SIG-M5 treated with dmso at 0.1 percent for 504 hours (cell line): ENCODE measurements around the gene RNF145.

ENCODE experiments used
- DNase-seq: peaks from one replicate; lab custom pipeline; 2025; ENCODE audit not compliant: unreplicated experiment; lab: John Stamatoyannopoulos, UW

Gene RNF145

DNA sequence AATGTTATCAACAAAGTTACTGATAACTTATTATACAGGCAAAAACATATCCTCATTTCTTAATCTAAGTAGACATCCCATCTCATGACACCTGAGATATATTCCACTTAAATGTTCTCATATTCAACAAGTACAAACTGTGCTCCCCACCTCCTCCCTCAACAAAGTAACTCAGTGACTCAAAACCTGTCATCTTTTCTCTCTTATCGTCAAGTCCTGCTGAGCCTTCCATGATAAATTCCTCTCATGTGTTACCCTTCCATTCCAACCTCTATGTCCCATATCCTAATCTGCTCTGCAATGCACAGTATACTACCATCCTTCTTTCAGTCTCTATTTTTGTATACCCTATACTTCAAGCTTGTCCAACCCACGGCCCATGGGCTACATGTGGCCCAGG is 13.6 kb downstream of the RNF145 start:
- no peak for DNase-seq

DNA sequence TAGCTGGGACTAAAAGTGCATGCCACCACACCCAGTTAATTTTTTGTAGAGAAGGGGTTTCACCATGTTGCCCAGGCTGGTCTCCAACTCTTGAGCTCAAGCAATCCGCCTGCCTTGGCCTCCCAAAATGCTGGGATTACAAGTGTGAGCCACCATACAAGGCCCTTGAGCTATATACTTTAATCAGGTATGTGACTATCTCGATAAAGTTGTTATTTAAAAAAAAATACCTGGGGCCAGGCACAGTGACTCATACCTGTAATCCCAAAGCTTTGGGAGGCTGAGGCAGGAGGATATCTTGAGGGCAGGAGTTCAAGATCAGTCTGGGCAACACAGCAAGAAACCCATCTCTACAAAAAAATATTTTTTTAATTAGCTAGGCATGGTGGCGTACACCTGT is 19.2 kb downstream of the RNF145 start:
- DNase-seq, result no peak

DNA sequence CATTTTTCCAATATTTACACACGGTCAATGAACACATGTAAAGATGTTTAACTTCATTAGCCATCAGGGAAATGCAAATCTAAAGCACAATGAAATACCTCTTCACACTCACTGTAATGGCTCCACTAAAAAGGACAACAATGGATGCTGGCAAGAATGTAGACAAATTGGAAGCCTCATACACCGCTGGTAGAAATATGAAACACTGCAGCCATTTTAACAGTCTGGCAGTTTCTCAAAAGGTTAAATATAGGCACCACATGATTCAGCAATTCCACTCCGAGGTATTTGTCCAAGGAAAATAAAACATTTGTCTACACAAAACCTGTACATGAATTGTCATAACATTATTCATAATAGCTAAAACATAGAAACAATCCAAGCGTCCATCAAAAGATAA is 20.0 kb downstream of the RNF145 start:
- DNase-seq, result no peak

DNA sequence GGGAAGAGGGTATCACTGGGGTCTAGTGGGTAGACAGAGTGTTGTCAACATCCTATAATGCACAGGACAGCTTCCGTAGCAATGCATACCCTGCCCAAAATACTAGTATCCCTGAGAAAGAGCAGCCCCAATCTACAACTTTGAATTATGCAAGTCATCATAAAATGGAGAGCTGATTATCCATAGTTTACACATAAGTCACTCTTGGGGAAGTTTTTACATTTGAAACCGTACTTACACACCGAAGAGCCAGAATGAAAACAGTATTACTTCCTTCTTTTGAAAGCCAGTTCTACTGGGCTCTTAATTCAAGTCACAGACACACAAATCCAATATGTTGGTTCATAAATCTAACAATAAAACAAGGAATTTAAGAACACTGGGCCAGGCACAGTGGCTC is 21.6 kb downstream of the RNF145 start:
- peak; percentile 37 for DNase-seq

DNA sequence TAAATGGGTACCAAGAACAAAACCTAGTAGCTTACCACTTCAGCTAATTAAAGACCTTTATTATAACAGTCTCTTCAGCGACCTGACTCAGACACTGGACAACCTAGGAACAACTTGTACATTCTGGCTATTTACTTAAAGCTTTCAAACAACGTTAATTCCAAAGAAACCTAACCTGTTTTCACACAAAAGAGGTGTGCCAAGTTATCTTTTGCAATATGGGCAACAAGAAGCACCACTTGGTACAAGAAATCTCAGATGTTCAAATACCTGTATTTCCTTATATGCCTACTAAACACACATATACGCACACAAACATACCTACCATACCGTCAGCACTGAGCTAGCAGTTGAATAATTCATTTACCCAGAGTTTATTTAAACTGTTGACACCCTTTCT is 23.0 kb downstream of the RNF145 start:
- DNase-seq, result no peak

DNA sequence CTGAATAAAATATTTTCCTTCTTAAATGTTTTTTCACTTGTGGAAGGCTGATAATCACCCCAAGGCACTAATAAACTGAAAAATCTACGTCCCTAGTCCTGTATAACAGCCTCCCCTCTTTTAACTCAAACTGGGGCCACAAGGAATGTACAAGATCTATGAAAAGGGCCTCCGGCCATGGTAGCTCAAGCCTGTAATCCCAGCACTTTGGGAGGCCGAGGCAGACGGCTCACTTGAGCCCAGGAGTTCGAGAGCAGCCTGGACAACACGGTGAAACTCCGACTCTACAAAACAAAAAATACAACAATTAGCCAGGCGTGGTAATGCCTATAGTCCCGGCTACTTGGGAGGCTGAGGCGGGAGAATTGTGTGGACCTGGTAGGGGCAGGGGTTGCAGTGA is 23.6 kb downstream of the RNF145 start:
- no peak for DNase-seq

DNA sequence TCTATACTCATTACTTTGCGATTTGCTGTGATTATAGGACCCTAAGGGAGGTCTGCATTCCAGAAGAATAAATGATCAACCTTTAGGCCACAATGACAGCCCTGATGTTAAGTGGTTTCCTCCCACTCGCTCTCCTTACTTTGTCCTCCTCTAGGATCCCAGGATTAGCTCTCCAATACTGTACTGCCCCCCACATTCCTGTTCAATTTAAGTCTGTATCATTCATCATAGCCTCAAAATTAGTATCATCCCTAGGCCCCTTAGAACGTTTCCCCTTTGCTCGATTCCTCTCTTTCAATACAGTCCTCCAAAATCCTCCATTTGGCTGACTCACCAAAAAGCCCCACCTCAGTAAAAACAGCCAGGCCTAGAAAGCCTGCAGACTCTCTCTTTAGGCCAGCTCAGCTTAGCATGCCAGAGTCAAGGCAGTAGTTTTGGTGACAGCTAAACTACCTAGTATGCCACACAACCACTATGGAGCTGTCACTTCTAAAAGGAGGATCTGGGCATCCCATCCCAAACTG is 24.4 kb downstream of the RNF145 start:
- no peak for DNase-seq

DNA sequence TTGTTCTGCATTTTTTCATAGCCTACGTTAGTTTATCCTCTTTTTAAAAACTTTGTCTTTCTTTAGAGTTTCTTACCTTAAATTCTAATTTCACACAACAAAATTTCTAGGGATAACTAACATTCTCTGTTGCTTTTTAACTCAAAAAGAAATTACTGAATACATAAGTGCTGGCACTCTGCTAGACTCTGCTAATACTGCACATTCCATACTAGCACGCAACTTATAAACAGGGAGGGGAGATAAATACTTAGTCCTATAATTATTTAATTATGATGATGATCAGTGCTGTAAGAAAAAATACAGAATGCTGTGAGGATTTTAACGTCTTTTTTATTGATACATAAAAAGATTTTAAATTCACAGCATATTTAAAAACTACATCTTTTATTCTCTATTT is 25.1 kb downstream of the RNF145 start:
- DNase-seq, result no peak

DNA sequence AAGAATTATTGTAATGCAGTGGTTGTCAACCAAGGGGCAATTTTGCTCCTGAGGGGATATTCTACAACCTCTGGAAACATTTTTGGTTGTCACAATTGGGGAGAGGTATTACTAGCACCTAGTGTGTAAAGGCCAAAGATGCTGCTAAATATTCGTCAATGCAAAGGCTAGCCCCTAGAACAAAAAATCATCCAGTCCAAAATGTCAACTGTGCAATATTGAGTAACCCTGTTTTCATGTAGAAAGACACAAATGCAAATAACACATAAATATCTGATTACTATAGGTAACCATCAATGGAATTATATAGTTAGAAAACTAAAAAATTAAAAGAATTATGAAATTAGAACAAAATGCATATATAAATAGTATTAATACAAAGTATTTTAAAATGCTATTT is 26.1 kb downstream of the RNF145 start:
- no peak for DNase-seq

DNA sequence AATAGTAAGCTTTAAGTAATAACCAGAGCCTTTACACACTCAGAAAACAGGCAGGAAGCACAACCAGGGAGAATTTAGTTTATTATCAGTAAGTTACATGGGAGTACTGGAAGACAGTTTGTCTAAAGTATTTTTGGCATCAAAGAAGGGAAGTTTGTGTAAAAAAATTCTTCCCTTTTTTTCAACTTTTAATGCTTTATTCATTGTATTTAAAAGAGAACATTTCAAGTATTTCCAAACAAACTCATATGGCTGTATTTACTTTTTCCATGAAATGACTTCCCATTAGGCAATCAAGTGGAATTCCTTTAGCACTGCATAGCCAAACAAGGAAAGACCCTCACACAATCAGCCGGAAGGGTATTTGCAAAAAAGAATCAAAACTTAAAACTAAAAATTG is 26.7 kb downstream of the RNF145 start:
- DNase-seq, result no peak

DNA sequence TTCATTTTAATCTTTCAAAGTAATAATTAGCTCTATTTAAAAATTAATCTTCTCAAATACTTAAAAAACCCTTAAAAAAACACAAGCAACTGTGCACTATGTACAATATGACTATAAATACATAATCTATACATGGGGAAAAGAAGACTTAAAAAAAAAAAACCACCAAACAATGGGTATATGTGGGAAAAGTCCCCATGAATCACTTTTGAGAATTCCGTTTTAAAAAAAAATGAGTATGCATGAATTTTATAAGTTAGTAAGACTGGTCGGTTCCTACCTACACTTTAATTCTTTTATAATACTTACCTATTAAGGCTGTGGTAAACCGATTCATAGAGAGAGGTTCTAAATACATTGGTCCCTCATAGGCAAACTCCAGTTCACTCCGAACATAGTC is 27.7 kb downstream of the RNF145 start:
- no peak for DNase-seq

DNA sequence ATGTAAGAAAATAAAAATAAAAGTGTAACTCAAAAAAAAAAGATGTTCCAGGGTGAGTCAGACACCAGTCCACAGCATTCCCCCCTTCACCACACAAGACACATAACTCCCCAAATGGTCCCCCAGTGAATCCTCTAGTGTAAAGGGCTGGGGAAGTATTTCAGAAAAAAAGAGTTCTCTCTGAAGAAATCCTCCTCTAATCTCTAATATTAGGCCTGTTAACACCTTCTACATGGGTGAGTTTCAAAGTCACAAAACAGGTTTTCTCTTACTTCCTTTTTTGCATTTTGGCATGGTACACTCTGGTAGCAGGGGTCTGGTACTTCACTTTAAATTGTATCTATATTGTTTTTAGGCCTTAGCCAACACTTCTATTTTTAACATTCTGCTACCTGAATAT is 28.2 kb downstream of the RNF145 start:
- no peak for DNase-seq

DNA sequence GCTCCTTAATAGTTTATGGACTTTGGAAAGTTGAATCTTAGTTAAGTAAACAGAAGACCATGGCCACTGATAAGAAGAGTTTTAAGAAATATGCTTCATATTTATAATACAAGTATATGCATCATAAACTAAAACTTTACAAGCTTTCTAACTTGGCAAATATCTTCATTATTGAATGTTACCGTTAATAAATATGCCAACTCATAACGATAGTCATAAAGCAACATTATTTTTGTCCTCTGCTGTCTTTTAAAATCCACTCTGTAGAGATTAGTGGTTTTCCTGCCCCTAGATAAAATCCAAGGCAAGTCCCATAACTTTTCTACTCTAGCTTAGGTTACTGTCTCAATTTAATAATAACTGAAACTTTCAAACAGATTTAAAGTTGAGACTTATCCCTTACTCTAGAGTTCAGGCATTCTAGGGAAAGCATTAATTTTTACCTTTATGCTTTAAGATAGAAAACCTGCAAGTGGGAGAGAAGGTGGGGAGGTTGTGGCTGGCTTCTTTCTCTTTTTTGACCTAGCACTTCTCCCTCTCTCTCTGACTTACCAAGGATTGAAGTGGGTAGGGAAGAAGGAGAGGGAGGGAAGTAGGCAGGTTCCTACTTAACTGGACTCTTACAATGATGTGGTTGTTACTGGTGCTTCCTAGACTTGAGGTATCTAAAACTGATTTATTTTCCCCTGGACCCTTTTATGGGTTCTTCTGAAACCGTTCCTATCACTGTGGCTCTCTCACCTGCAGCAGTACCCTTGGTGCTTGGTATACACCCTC is 29.6 kb downstream of the RNF145 start:
- DNase-seq, result no peak

DNA sequence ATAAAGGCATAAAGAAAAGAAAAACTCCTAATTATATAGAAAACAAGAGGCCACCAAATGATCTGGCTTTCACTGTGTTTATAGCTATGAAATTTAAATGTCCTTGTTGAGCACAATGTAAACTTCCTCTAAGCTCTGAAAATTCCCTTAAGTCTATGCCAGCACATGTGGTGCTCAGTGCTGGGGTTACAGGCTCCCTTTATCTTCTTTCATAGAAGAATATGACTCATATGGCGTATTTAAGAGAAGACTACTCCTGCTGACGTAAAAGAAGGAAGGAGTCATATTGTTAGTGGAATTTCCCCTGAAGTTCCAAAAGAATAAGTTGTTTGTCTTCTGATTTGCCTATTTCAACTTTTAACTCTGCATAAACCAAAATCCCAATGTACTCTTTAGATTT is 30.4 kb downstream of the RNF145 start:
- peak; percentile 19 for DNase-seq

DNA sequence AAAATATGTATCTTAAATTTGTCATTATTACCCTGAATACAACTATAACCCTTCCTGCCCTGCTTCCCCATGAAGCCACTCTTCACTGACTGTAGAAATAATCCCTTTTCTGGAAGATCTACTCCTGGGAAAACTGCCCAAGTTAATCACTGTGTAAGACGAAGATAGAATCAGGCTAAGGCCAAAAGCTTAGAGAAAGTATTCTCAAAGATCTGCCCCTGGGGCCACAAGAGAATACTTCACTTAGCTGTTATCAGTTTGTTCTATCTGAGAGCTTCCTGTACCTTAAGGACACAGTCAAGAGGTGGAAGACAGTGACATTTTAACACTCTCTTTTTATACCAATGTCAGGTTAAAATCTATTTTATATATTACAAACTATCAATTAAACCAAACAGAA is 33.8 kb downstream of the RNF145 start:
- DNase-seq, result no peak

DNA sequence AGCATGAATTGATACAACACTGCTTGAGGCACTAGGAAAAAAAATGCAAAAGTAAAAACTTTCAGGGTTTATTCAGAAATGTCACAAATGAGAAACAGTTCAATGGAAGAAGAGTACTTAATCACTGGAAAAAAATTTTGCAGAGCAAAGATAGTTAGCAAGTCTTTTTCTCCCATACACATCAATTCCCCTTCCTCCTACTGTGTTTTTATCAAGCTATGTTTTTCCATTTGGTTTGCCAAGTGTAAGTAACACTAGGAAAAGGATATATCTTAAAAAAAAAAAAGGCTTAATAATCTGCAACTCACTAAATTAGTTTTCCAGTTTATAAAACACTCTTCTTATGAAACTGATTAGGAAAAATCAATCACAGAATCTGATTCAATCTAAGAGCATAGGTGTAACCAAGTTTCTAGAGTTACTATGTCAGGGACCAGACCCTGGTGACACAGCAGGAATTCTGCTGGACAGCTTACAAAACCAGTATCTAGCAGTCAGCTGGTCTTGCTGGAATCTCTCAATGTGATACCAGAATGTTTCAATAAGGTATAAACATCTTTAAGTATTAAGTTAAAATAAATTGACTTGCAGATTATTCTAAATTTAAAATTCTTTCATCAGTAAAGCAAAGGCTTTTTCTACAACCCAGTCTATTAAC is 34.7 kb downstream of the RNF145 start:
- no peak for DNase-seq

DNA sequence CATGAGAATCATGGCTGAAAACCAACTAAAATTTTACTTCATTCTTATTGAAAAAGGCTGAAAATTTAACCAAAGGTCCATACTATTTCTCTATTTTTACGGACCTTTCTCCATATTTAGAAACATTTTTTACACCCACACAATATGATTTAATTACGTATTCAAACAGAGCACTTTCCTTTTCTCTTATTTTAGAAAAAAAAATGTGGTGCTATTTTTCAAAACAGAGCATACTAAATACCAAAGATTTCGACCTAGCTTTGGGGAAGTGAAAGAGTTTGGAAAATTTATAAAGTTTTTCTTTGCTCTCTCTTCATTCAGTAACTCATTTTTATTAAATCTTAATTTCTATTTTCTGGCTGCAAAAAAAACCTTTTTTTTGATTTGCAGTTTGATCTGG is 38.1 kb downstream of the RNF145 start:
- no peak for DNase-seq

DNA sequence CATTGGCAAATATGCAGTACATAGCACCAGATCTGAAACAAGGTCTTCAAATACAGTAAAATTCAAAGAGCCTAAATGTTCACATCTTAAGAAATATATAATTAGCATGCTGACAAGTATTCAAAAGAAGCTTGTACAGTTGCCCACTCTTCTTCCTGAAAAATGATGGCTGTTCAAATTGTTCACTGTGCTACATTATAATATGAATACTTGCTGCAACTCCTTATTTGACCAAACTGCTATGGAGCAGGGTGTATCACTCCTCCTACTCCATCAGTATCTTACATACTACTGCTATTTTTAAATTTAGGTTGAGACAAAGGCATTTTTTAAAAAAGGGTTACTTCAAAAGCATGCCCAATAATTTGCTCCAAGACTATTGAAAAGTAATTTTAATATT is 39.3 kb downstream of the RNF145 start:
- no peak for DNase-seq

DNA sequence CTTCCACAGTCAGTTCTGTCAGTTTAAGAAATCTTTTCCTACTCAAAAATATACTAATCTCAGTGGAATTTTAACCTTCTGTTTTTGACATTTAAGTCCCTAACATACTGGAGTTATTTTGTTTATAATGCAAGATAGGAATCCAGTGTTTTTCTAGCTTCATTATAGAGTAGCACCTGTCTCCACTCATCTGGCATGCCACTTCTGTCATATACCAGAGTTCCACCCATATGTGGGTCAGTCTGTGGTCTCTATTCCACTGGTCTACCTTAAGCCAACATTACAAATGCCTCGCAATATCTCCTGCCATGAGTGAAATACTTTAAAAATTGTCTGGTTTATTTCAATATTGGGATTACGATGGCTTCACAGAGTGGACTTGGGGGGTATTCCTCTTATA is 42.9 kb downstream of the RNF145 start:
- DNase-seq, result no peak

DNA sequence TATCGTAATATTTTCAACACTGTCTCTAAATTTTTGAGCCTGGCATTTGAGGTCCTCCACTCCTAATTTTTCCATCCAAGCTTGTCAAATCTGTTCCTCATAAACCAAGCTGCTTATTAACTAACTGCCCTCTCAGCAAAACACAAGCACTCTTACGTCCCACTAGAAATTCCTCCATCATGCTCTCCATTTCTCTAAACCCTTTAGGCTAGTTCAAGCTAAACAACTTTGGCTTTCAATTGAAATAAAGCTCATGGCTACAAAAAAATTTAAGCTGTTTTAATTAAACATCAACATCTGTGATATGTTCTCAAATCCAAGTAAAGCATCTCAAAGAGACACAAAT is 45.7 kb downstream of the RNF145 start:
- DNase-seq, result no peak

DNA sequence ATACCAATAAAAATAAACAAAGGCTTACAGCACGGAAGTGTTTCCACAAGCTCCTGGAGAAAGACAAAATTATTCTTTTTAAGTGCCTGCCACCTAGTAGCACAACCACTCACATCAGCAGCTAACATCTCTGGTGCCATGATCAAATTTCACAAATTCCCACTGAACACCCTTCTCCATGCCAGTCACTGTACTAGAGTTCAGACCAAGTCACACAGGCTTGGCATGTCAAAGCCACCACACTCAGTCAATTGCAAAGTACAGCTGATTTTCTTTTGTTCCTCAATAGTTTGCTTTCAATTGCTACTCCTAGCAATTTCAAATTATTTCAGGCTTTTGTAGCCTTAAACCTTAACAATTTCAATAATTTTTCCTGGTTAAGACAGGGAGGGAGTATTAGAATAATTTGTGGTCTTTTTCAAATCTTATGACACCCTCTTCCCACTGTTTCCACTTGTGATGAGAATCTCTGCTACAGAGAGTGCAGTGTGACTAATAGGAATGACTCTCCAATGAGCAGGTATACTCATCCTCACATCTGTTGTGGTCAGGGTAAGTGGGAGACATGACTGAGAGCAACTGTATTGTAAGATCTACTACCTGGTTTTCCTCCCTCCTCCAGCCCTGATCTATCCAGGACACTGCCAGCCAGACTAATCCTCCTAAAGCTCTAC is 46.2 kb downstream of the RNF145 start:
- DNase-seq, result no peak
